Measurements from ENCODE around the gene JPH3. TPM values are rescaled to one million over a fixed set of nuclear protein-coding genes. Genes with fewer than 3 reads are reported as not detected.
"Not testable (repeated sequence)": the region's sequence is repeated elsewhere in the genome, so short reads cannot be mapped to it uniquely, and the experiment has no call there.

JPH3 gene
- total and polyA plus RNA-seq, 7 donors: under 0.01 to 1.4 (median 0.73) TPM; not detected in 1

GRCh38 chr16:87724490-87725291 is 122.4 kb downstream of the JPH3 start:
- Histone ChIP-seq H3K9me3 (no peaks in the 10 kb centered on the region), H3K36me3 (peaks cover 0 to 48% (median 7%) of the 10 kb centered on the region in 4 donors), H3K27me3 (no peaks in the 10 kb centered on the region), H3K4me3 (no peak overlapping the region), H3K4me1 (peaks cover 0 to 8% (median 2%) of the 10 kb centered on the region in 4 donors), H3K27ac (no peak overlapping the region)
- intact Hi-C loops (cut with DNase I): no loop called here
- WGBS, 2 donors: 82 to 93% methylated on average over 19 of the region's 19 CpGs
- TF ChIP-seq EP300 (IDR thresholded peaks at IDR 0.05): no peak
- no peak for TF ChIP-seq POLR2A (IDR thresholded peaks at IDR 0.05)
- TF ChIP-seq POLR2AphosphoS5 (IDR thresholded peaks at IDR 0.05): no peak
- DNase-seq: no peak

GRCh38 chr16:87725596-87726235 is 123.4 kb downstream of the JPH3 start:
- Histone ChIP-seq H3K27me3 (no peaks in the 10 kb centered on the region), H3K9me3 (no peaks in the 10 kb centered on the region), H3K27ac (no peak overlapping the region), H3K4me3 (no peak overlapping the region), H3K36me3 (peaks cover 0 to 56% (median 7%) of the 10 kb centered on the region in 4 donors), H3K4me1 (peaks cover 0 to 8% (median 2%) of the 10 kb centered on the region in 4 donors)
- TF ChIP-seq POLR2AphosphoS5 (IDR thresholded peaks at IDR 0.05): no peak
- TF ChIP-seq EP300 (IDR thresholded peaks at IDR 0.05): no peak
- TF ChIP-seq, protein P1, sequence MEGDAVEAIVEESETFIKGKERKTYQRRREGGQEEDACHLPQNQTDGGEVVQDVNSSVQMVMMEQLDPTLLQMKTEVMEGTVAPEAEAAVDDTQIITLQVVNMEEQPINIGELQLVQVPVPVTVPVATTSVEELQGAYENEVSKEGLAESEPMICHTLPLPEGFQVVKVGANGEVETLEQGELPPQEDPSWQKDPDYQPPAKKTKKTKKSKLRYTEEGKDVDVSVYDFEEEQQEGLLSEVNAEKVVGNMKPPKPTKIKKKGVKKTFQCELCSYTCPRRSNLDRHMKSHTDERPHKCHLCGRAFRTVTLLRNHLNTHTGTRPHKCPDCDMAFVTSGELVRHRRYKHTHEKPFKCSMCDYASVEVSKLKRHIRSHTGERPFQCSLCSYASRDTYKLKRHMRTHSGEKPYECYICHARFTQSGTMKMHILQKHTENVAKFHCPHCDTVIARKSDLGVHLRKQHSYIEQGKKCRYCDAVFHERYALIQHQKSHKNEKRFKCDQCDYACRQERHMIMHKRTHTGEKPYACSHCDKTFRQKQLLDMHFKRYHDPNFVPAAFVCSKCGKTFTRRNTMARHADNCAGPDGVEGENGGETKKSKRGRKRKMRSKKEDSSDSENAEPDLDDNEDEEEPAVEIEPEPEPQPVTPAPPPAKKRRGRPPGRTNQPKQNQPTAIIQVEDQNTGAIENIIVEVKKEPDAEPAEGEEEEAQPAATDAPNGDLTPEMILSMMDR (IDR thresholded peaks at IDR 0.05): no peak
- TF ChIP-seq POLR2A (IDR thresholded peaks at IDR 0.05): no peak
- intact Hi-C loops (cut with DNase I): no loop called here
- DNase-seq: no peak
- WGBS, 2 donors: 91 to 93% methylated on average over 28 of the region's 28 CpGs

DNA sequence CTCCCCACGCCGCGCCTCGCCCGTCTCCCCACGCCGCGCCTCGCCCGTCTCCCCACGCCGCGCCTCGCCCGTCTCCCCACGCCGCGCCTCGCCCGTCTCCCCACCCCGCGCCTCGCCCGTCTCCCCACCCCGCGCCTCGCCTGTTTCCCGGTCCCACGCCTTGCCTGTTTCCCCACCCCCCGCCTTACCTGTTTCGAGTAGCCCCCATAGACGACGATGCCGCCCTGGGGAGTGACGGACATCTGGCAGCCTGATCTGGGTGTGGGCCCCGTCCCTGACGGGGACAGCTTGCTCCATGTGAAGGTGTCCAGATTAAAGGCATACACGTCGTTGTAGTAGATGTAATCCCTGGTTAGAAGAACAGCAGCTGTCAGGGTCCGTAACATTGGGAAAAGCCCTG is 124.3 kb downstream of the JPH3 start:
- peaks cover 0 to 60% (median 7%) of the 10 kb centered on the region in 4 donors for H3K36me3 ChIP-seq
- intact Hi-C loops (cut with DNase I); H3K27me3 ChIP-seq; H3K27ac ChIP-seq; H3K4me3 ChIP-seq; DNase-seq; H3K9me3 ChIP-seq; H3K4me1 ChIP-seq: not testable (repeated sequence)
- 94 to 96% methylated on average over 32 of the region's 40 CpGs for WGBS, 2 donors

DNA sequence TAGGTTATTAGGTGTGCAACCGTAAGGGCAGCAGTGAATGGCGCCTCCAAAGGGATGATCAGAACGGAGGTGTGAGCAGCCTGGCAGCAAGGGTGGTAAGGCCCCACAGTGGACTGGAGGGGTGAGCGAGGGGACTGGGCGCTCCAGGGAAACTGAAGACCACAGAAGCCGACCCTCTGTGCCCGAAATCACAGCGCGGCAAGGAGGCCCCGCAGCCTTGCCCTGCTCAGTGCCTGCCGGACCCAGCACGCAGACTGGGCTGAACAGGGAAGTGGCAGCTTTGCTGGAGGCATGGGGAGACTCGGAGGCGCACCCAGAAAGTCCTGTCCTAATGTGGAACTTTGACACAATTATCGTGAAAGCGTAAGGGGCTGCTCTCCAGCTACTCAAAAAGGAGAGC is 125.0 kb downstream of the JPH3 start:
- Histone ChIP-seq H3K4me1 (peaks cover 0 to 8% (median 2%) of the 10 kb centered on the region in 4 donors), H3K4me3 (no peak overlapping the region), H3K27me3 (no peaks in the 10 kb centered on the region), H3K27ac (no peak overlapping the region), H3K36me3 (peaks cover 0 to 56% (median 7%) of the 10 kb centered on the region in 4 donors), H3K9me3 (no peaks in the 10 kb centered on the region)
- TF ChIP-seq POLR2AphosphoS5 (IDR thresholded peaks at IDR 0.05): no peak
- no peak for TF ChIP-seq POLR2A (IDR thresholded peaks at IDR 0.05)
- TF ChIP-seq, protein P1 (IDR thresholded peaks at IDR 0.05): no peak
- TF ChIP-seq EP300 (IDR thresholded peaks at IDR 0.05): no peak
- no peak for DNase-seq
- 96 to 98% methylated on average over 16 of the region's 16 CpGs for whole genome bisulfite sequencing, 2 donors
- intact Hi-C loops (cut with DNase I): no loop called here

GRCh38 chr16:87728026-87728425 is 125.7 kb downstream of the JPH3 start:
- peaks cover 0 to 49% (median 8%) of the 10 kb centered on the region in 4 donors for H3K36me3 ChIP-seq
- H3K9me3 ChIP-seq: no peaks in the 10 kb centered on the region
- peaks cover 0 to 6% (median 2%) of the 10 kb centered on the region in 4 donors for H3K4me1 ChIP-seq
- no peak overlapping the region for H3K4me3 ChIP-seq
- no peak overlapping the region for H3K27ac ChIP-seq
- intact Hi-C loops (cut with DNase I): no loop called here
- 93% methylated on average over 12 of the region's 12 CpGs for WGBS, 2 donors
- DNase-seq: no peak
- TF ChIP-seq, protein P1 (IDR thresholded peaks at IDR 0.05): no peak
- TF ChIP-seq POLR2A (IDR thresholded peaks at IDR 0.05) (no peak), POLR2AphosphoS5 (IDR thresholded peaks at IDR 0.05) (no peak), EP300 (IDR thresholded peaks at IDR 0.05) (no peak)
- H3K27me3 ChIP-seq: no peaks in the 10 kb centered on the region

Measured in sigmoid colon (tissue), 7 donors.